Astrocyte (in vitro differentiated cells and primary cell): ENCODE measurements around the gene PLEKHA5.

Experiments
- CTCF ChIP-seq: IDR thresholded peaks from 2 replicates; pipeline ENCODE4 v1.5.1; 2011; ENCODE audit warnings: low read depth, mild to moderate bottlenecking, inconsistent platforms, low read length, moderate library complexity; ENCODE audit not compliant: insufficient read depth
- EZH2 ChIP-seq: IDR thresholded peaks from 2 replicates; pipeline ENCODE4 v1.6.1; 2012; ENCODE audit warnings: mild to moderate bottlenecking, low read length, inconsistent platforms; ENCODE audit not compliant: insufficient read depth

GRCh38 chr12:19222558-19222957 lies 93.0 kb downstream of the PLEKHA5 start:
- TF ChIP-seq CTCF = no peak
- no peak for TF ChIP-seq EZH2
